Measurements from ENCODE around the gene ADCK1.

The ADCK1 gene

DNA sequence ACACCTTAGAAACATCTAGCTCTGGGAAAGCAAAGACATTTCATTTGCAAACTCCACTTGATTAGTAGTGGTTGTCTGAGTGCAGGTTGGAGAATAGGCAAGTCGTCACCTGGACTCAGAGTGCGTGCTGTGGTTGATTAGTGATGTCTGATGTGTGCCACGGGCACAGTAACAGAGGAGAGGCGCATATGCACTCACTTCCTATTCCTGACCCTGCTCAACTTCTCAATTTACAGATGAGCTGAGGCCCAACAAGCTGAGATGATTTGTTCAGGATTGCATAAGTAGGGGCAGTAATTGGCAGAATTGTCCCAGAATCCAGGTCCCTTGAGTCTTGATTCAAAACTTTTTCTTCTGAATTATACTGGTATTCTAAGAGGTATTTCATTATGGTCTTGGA is 44.9 kb downstream of the ADCK1 start:
- TF ChIP-seq, protein P1, sequence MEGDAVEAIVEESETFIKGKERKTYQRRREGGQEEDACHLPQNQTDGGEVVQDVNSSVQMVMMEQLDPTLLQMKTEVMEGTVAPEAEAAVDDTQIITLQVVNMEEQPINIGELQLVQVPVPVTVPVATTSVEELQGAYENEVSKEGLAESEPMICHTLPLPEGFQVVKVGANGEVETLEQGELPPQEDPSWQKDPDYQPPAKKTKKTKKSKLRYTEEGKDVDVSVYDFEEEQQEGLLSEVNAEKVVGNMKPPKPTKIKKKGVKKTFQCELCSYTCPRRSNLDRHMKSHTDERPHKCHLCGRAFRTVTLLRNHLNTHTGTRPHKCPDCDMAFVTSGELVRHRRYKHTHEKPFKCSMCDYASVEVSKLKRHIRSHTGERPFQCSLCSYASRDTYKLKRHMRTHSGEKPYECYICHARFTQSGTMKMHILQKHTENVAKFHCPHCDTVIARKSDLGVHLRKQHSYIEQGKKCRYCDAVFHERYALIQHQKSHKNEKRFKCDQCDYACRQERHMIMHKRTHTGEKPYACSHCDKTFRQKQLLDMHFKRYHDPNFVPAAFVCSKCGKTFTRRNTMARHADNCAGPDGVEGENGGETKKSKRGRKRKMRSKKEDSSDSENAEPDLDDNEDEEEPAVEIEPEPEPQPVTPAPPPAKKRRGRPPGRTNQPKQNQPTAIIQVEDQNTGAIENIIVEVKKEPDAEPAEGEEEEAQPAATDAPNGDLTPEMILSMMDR (IDR thresholded peaks at IDR 0.05; ENCODE audit: low read depth, low read length, missing control alignments) = no peak
- H3K4me3 ChIP-seq (ENCODE audit: low read depth, low read length) = no peak overlapping the region
- in situ Hi-C loops (cut with HindIII; ENCODE audit: low sequenced_read_pairs) = no loop called here
- DNase-seq (ENCODE audit: low read depth) = no peak

DNA sequence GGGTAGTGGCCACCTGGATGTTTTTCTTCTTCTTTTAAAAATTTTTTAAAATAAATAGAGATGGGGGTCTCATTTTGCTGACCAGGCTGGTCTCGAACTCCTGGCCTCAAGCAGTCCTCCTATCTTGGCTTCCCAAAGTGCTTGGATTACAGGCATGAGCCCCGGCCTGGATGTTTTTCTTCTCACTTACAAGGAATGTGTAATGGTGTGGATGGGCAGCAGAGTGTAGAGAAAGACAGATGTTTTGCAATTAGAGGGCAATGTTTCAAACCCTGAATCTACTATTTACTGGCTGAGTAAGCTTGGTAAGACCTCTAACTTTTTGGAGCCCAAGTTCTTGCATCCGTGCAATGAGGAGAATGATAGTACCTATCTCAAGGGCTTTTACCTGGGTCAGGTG is 48.1 kb downstream of the ADCK1 start:
- H3K4me3 ChIP-seq (ENCODE audit: low read depth, low read length) = no peak overlapping the region
- in situ Hi-C loops (cut with HindIII; ENCODE audit: low sequenced_read_pairs) = no loop called here
- no peak for DNase-seq (ENCODE audit: low read depth)
- TF ChIP-seq, protein P1 (IDR thresholded peaks at IDR 0.05; ENCODE audit: low read depth, low read length, missing control alignments) = no peak

GRCh38 chr14:77849711-77850110 is 49.8 kb downstream of the ADCK1 start:
- no peak overlapping the region for H3K4me3 ChIP-seq (ENCODE audit: low read depth, low read length)
- TF ChIP-seq, protein P1 (IDR thresholded peaks at IDR 0.05; ENCODE audit: low read depth, low read length, missing control alignments) = no peak
- peak; percentile 66 for DNase-seq (ENCODE audit: low read depth)
- in situ Hi-C loops (cut with HindIII; ENCODE audit: low sequenced_read_pairs) = no loop called here

GRCh38 chr14:77853919-77854318 is 54.0 kb downstream of the ADCK1 start:
- H3K4me3 ChIP-seq (ENCODE audit: low read depth, low read length) = no peak overlapping the region
- no peak for DNase-seq (ENCODE audit: low read depth)
- TF ChIP-seq, protein P1 (IDR thresholded peaks at IDR 0.05; ENCODE audit: low read depth, low read length, missing control alignments) = no peak
- in situ Hi-C loops (cut with HindIII; ENCODE audit: low sequenced_read_pairs) = no loop called here

DNA sequence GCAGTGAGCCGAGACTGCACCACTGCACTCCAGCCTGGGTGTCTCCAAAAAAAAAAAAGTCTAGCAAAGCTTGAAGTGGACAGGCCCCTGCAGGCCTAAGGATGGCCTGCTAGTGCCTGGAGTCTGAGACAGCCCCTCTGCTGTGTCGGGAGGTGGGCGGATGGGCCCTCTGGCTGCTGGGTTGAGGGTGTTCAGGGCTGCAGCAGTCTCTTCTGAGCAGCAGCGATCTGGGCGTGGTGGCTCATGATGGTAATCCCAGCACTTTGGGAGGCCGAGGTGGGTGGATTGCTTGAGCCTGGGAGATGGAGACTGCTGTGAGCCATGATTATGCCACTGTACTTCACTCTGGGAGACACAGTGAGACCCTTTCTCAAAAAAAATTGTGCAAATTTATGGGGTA is 57.0 kb downstream of the ADCK1 start:
- DNase-seq (ENCODE audit: low read depth) = no peak
- in situ Hi-C loops (cut with HindIII; ENCODE audit: low sequenced_read_pairs) = no loop called here
- TF ChIP-seq, protein P1 (IDR thresholded peaks at IDR 0.05; ENCODE audit: low read depth, low read length, missing control alignments) = no peak
- no peak overlapping the region for H3K4me3 ChIP-seq (ENCODE audit: low read depth, low read length)

- TF ChIP-seq, protein P1 (IDR thresholded peaks at IDR 0.05; ENCODE audit: low read depth, low read length, missing control alignments) = no peak
- in situ Hi-C loops (cut with HindIII; ENCODE audit: low sequenced_read_pairs) = no loop called here
- no peak for DNase-seq (ENCODE audit: low read depth)
- no peak overlapping the region for H3K4me3 ChIP-seq (ENCODE audit: low read depth, low read length)
Observed at GRCh38 chr14:77859934-77860570, 60.1 kb downstream of the ADCK1 start.
